ENCODE results near the gene OTOP3. TPM values are rescaled to one million over a fixed set of nuclear protein-coding genes. Genes with fewer than 3 reads are reported as not detected.

Gene OTOP3
- total and polyA plus RNA-seq, 2 donors (not counting 3 experiments of a cell fraction or from before 2014, with no cell fraction given), result not detected

DNA sequence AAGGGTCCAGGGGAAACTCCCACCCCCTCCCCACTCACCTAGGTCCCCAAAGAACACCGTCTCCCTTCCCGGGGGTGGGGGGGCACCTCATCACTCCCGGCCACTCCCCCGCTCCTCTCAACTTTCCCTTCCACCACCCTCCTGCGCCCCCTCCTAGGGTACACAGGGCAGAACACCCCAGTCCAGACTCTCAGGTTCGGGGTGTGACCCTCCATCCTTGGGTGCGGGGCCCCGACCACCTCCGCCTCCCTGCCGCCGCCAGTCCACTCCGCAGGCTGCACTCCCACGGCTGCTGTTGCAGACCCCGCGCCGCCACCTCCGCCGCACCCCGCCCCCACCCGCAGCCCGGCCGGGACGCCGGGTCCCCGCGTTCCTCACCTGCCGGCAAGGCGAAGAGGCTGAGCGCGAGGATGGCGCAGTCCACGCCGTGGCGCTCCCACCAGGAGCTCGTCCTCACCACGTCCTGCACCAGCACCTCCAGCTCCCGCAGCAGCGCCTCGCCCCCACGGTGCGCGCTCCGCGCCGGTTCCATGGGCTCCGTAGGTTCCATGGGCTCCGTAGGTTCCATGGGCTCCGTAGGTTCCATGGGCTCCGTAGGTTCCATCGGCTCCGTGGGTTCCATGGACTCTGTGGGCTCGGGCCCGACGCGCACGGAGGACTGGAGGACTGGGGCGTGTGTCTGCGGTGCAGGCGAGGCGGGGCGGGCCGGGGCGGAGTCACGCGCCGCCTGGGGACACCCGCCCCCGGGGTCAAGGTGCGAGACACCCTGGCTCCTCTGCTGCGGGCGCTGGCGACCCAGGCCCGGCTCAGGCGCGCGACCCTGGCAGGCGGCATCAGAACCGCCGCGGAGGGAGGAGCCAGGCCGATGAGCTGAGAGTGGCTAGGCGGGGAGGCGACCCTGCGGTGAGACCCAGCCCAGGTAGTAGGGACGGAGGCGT, 42.5 kb upstream of the OTOP3 start, which contains the start of gene FADS6:
Gene FADS6 (minus strand): TSS at position 660 of the 938 bp plus-strand sequence. CDS start 38 bp downstream, at position 622.
- BruUV-seq (replicated peaks), result no TSS peak
- no peak for FAIRE-seq
- H3K4me3 ChIP-seq (replicated peaks in 1 of 3; ENCODE audit: insufficient read depth in 1 of 3, low read depth in 1 of 3, low read length in 3 of 3), result no peak within 1 kb of the TSS

DNA sequence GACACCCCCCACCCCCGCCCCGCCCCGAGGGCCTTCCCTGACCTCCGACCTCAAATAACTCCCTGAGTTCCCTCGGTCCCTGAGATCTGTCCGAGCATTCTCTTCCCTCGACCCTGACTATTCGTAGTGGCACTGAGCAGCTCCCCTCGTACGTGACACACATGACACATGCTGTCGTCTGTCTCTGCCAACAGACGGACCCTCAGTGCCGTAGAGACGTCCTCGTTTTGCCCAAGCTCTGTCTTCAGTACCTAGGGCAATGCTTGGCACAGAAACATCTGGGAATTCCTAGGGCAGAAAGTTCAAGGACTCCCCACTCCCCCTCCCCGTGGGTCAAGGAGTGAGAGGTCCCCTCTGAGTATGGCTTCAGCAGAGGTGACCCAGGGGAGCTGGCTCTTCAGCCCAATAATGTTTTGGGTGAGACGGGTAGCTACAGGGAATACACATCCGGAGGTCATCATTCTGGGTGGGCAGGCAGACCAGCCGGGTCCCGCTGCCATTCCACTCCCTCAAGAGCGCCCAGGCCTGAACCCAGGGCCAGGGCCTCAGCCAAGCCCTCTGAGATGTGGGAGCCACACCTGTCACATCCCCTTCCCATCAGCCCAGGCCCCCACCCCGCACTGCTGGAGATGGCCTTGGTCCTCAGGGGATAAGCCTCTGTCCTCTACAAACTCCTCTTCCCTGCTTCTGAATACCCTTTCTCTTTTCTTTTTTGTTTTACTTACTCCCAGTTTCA, 41.6 kb upstream of the OTOP3 start:
- Histone ChIP-seq H2AFZ (ENCODE audit: low read depth, low read length) (no peak overlapping the region), H3K4me2 (ENCODE audit: insufficient read depth, low read length) (no peak overlapping the region), H4K20me1 (replicated peaks; ENCODE audit: control insufficient read depth, extremely low read depth, insufficient read depth, low read length) (no peaks in the 10 kb centered on the region), H3K4me3 (replicated peaks in 1 of 3; ENCODE audit: insufficient read depth in 1 of 3, low read depth in 1 of 3, low read length in 3 of 3) (no peak overlapping the region), H3K9ac (replicated peaks; ENCODE audit: extremely low read depth, insufficient read depth, low read length) (no peak overlapping the region), H3K36me3 (ENCODE audit: control insufficient read depth in 2 of 2, extremely low read depth in 1 of 2, insufficient read depth in 2 of 2, low read length in 2 of 2) (no peaks in the 10 kb centered on the region), H3K9me3 (replicated peaks; ENCODE audit: control insufficient read depth, insufficient read depth, low read length) (no peaks in the 10 kb centered on the region), H3K9me1 (replicated peaks; ENCODE audit: control insufficient read depth, extremely low read depth, insufficient read depth, low read length) (no peaks in the 10 kb centered on the region), H3K27ac (ENCODE audit: insufficient read depth, low read depth, low read length) (no peak overlapping the region), H3K79me2 (ENCODE audit: control insufficient read depth, insufficient read depth, low read length) (no peaks in the 10 kb centered on the region), H3K4me1 (ENCODE audit: control insufficient read depth, extremely low read depth, insufficient read depth, low read length) (no peaks in the 10 kb centered on the region), H3K27me3 (ENCODE audit: control insufficient read depth in 2 of 2, insufficient read depth in 2 of 2, low read length in 2 of 2) (peaks cover 37 to 39% of the 10 kb centered on the region in 2 experiments)
- dilution Hi-C loops (cut with MboI; ENCODE audit: extremely low pct_ligation_motif_present, low sequenced_read_pairs), result no loop called here
- intact Hi-C loops (cut with micrococcal nuclease), result no loop called here
- CTCF ChIA-PET, result interaction anchor here (1.0 kb wide), 3 partner anchors 12 to 21 kb away, joined by 3 to 4 read pairs (median 4); partner anchors contain the start of gene FDXR
- FAIRE-seq, result no peak
- no peak for DNase-seq (ENCODE audit: low read depth, low spot score)
- BruUV-seq (replicated peaks), result no TSS peak
- TF ChIP-seq, protein P1, sequence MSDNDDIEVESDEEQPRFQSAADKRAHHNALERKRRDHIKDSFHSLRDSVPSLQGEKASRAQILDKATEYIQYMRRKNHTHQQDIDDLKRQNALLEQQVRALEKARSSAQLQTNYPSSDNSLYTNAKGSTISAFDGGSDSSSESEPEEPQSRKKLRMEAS (IDR thresholded peaks at IDR 0.05; ENCODE audit: insufficient read depth, insufficient read length), result no peak
- no peak for TF ChIP-seq POLR2A (IDR thresholded peaks at IDR 0.05; ENCODE audit: low read depth, low read length)
- TF ChIP-seq MYC (IDR thresholded peaks at IDR 0.05; ENCODE audit: low read depth, low read length), result no peak
- TF ChIP-seq FOS (IDR thresholded peaks at IDR 0.05; ENCODE audit: borderline replicate concordance, insufficient read depth, low read length), result no peak
- no peak for TF ChIP-seq POLR2AphosphoS5 (IDR thresholded peaks at IDR 0.05; ENCODE audit: insufficient read depth, low read depth, low read length)
- TF ChIP-seq JUN (IDR thresholded peaks at IDR 0.05; ENCODE audit: borderline replicate concordance, insufficient read depth, insufficient read length, low read depth), result no peak
- no peak for TF ChIP-seq EZH2 (IDR thresholded peaks at IDR 0.05; ENCODE audit: borderline replicate concordance, low read depth, low read length, severe bottlenecking)
- no peak for TF ChIP-seq GATA2 (IDR thresholded peaks at IDR 0.05; ENCODE audit: insufficient read depth, insufficient read length, low read depth, low read length)
- TF ChIP-seq, protein P2, sequence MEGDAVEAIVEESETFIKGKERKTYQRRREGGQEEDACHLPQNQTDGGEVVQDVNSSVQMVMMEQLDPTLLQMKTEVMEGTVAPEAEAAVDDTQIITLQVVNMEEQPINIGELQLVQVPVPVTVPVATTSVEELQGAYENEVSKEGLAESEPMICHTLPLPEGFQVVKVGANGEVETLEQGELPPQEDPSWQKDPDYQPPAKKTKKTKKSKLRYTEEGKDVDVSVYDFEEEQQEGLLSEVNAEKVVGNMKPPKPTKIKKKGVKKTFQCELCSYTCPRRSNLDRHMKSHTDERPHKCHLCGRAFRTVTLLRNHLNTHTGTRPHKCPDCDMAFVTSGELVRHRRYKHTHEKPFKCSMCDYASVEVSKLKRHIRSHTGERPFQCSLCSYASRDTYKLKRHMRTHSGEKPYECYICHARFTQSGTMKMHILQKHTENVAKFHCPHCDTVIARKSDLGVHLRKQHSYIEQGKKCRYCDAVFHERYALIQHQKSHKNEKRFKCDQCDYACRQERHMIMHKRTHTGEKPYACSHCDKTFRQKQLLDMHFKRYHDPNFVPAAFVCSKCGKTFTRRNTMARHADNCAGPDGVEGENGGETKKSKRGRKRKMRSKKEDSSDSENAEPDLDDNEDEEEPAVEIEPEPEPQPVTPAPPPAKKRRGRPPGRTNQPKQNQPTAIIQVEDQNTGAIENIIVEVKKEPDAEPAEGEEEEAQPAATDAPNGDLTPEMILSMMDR (IDR thresholded peaks at IDR 0.05; ENCODE audit: extremely low read depth in 1 of 2, insufficient read depth in 1 of 2, low read depth in 1 of 2, low read length in 2 of 2), result no peak
- POLR2A ChIA-PET, result no interaction called here

More for the DNA sequence above, 42.5 kb upstream of the OTOP3 start, which contains the start of gene FADS6:
- POLR2A ChIA-PET, result no interaction called here
- H3K27ac ChIP-seq (ENCODE audit: insufficient read depth, low read depth, low read length), result no peak within 1 kb of the TSS
- H3K9ac ChIP-seq (replicated peaks; ENCODE audit: extremely low read depth, insufficient read depth, low read length), result no peak within 1 kb of the TSS
- H4K20me1 ChIP-seq (replicated peaks; ENCODE audit: control insufficient read depth, extremely low read depth, insufficient read depth, low read length), result no peaks in the 10 kb centered on the region
- no peak for DNase-seq (ENCODE audit: low read depth, low spot score)
- dilution Hi-C loops (cut with MboI; ENCODE audit: extremely low pct_ligation_motif_present, low sequenced_read_pairs) (no loop called here), intact Hi-C loops (cut with micrococcal nuclease) (no loop called here)
- CTCF ChIA-PET, result interaction anchor here (1.0 kb wide), 2 partner anchors 12 to 20 kb away, joined by 3 to 4 read pairs; partner anchors contain the start of gene FDXR
- H2AFZ ChIP-seq (ENCODE audit: low read depth, low read length), result no peak within 1 kb of the TSS
- no peaks in the 10 kb centered on the region for H3K79me2 ChIP-seq (ENCODE audit: control insufficient read depth, insufficient read depth, low read length)
- TF ChIP-seq EZH2 (IDR thresholded peaks at IDR 0.05; ENCODE audit: borderline replicate concordance, low read depth, low read length, severe bottlenecking), result peak; percentile 95
- TF ChIP-seq JUN (IDR thresholded peaks at IDR 0.05; ENCODE audit: borderline replicate concordance, insufficient read depth, insufficient read length, low read depth), result no peak
- TF ChIP-seq POLR2A (IDR thresholded peaks at IDR 0.05; ENCODE audit: low read depth, low read length), result no peak
- H3K9me3 ChIP-seq (replicated peaks; ENCODE audit: control insufficient read depth, insufficient read depth, low read length), result no peaks in the 10 kb centered on the region
- H3K4me1 ChIP-seq (ENCODE audit: control insufficient read depth, extremely low read depth, insufficient read depth, low read length), result no peaks in the 10 kb centered on the region
- peaks cover 37% of the 10 kb centered on the region in 2 experiments for H3K27me3 ChIP-seq (ENCODE audit: control insufficient read depth in 2 of 2, insufficient read depth in 2 of 2, low read length in 2 of 2)
- no peaks in the 10 kb centered on the region for H3K36me3 ChIP-seq (ENCODE audit: control insufficient read depth in 2 of 2, extremely low read depth in 1 of 2, insufficient read depth in 2 of 2, low read length in 2 of 2)
- H3K4me2 ChIP-seq (ENCODE audit: insufficient read depth, low read length), result no peak within 1 kb of the TSS
- H3K9me1 ChIP-seq (replicated peaks; ENCODE audit: control insufficient read depth, extremely low read depth, insufficient read depth, low read length), result no peaks in the 10 kb centered on the region

Data from endothelial cell of umbilical vein (primary cell).